Measurements from ENCODE around the gene TSPEAR.
"Not testable (repeated sequence)": the region's sequence is repeated elsewhere in the genome, so short reads cannot be mapped to it uniquely, and the experiment has no call there.

TSPEAR gene

GRCh38 chr21:44564099-44564498, 147.3 kb downstream of the TSPEAR start:
- DNase-seq, result no peak

GRCh38 chr21:44558695-44559094, 152.7 kb downstream of the TSPEAR start, which contains the start of gene KRTAP10-3:
Gene KRTAP10-3, minus strand, starts transcription at chr21:44558795. Its CDS starts 80 bp downstream, at chr21:44558715.
- DNase-seq, result no peak

- DNase-seq, result not testable (repeated sequence)
Observed at GRCh38 chr21:44558329-44558675, 153.1 kb downstream of the TSPEAR start.

GRCh38 chr21:44557491-44558328, 153.7 kb downstream of the TSPEAR start:
- no peak for DNase-seq

- DNase-seq, result peak; percentile 8
Observed at GRCh38 chr21:44556879-44557278, 154.5 kb downstream of the TSPEAR start.

GRCh38 chr21:44555200-44555875, 156.0 kb downstream of the TSPEAR start:
- no peak for DNase-seq

- DNase-seq, result no peak
Observed at GRCh38 chr21:44552681-44553080, 158.7 kb downstream of the TSPEAR start.

GRCh38 chr21:44552136-44552535, 159.2 kb downstream of the TSPEAR start:
- no peak for DNase-seq

GRCh38 chr21:44551340-44551961, 159.9 kb downstream of the TSPEAR start, which contains the start of gene KRTAP10-2:
Gene KRTAP10-2, minus strand, starts transcription at chr21:44551505. Its CDS starts 47 bp downstream, at chr21:44551458.
- no peak for DNase-seq

- no peak for DNase-seq
Observed at GRCh38 chr21:44550807-44551206, 160.6 kb downstream of the TSPEAR start.

GRCh38 chr21:44550285-44550684, 161.1 kb downstream of the TSPEAR start:
- DNase-seq, result not testable (repeated sequence)

GRCh38 chr21:44549525-44550211, 161.7 kb downstream of the TSPEAR start:
- no peak for DNase-seq

GRCh38 chr21:44548922-44549321, 162.4 kb downstream of the TSPEAR start:
- no peak for DNase-seq

GRCh38 chr21:44548381-44548780, 163.0 kb downstream of the TSPEAR start:
- no peak for DNase-seq

GRCh38 chr21:44547656-44548331, 163.6 kb downstream of the TSPEAR start:
- DNase-seq, result no peak

GRCh38 chr21:44544566-44544965, 166.8 kb downstream of the TSPEAR start:
- no peak for DNase-seq

GRCh38 chr21:44542716-44543115, 168.7 kb downstream of the TSPEAR start:
- no peak for DNase-seq

- DNase-seq, result no peak
Observed at GRCh38 chr21:44540741-44541288, 170.6 kb downstream of the TSPEAR start.

- no peak for DNase-seq
Observed at GRCh38 chr21:44539991-44540666, 171.2 kb downstream of the TSPEAR start, which contains the start of gene KRTAP10-1. Gene KRTAP10-1, minus strand, starts transcription at chr21:44540195. Its CDS starts 45 bp downstream, at chr21:44540150.

GRCh38 chr21:44539046-44539445, 172.3 kb downstream of the TSPEAR start:
- no peak for DNase-seq

Measured in NCI-H1436 treated with DMSO at 0.1 percent for 48 hours (cell line).